PFSK-1 (cell line): ENCODE data around the gene MARCHF7.

Experiments used
- FOXP2 ChIP-seq: optimal IDR thresholded peaks from 2 replicates; pipeline ENCODE3; 2011; ENCODE audit warnings: borderline replicate concordance, control low read depth, inconsistent platforms; ENCODE audit not compliant: insufficient read depth; ENCODE audit errors: extremely low read length, extremely low read depth
- POLR2AphosphoS5 ChIP-seq: IDR thresholded peaks from 2 replicates; pipeline ENCODE4 v1.6.1; 2012; ENCODE audit warnings: low read depth, mild to moderate bottlenecking, control low read depth, low read length, moderate library complexity
- REST ChIP-seq, 2 experiments: IDR thresholded peaks; 2 replicates each; pipeline versions ENCODE4 v1.6.1 to v1.8.0; 2011 to 2012; ENCODE audit warnings: low read depth in 2 of 2, low read length in 2 of 2, control low read depth in 1 of 2, inconsistent platforms in 1 of 2, mild to moderate bottlenecking in 1 of 2, moderate library complexity in 1 of 2; ENCODE audit not compliant: insufficient read depth in 1 of 2
- TAF1 ChIP-seq: IDR thresholded peaks from 2 replicates; pipeline ENCODE4 v1.6.1; 2012; ENCODE audit warnings: low read length, control low read depth, borderline replicate concordance; ENCODE audit not compliant: insufficient read depth

GRCh38 chr2:159683817-159684216, 28.5 kb upstream of the MARCHF7 start:
- TF ChIP-seq POLR2AphosphoS5 (no peak), FOXP2 (no peak), TAF1 (no peak), REST (IDR thresholded peaks at IDR 0.05; ENCODE audit: insufficient read depth in 1 of 2, low read depth in 2 of 2, low read length in 2 of 2) (no peak)
